Keratinocyte (primary cell): ENCODE data around the gene PIGT. TPM values are rescaled to one million over a fixed set of nuclear protein-coding genes. Genes with fewer than 3 reads are reported as not detected.

Experiments used
- DNase-seq: peaks from one replicate; pipeline ENCODE4 v3.0.0-alpha.2; 2011; ENCODE audit warnings: low read depth, missing footprints, low spot score
- FAIRE-seq: peaks from 2 replicates; lab custom pipeline; 2011; peaks lifted over from hg19 to GRCh38; lab: Jason Lieb, UNC
- H2AFZ ChIP-seq: 2 replicates; pipeline ENCODE4 v1.6.0; 2012; ENCODE audit warnings: low read length, control low read depth, inconsistent platforms; ENCODE audit not compliant: control insufficient read depth
- H3K27ac ChIP-seq: 2 replicates; pipeline ENCODE4 v1.5.1; 2011; ENCODE audit warnings: low read length; ENCODE audit not compliant: control insufficient read depth, insufficient read depth
- H3K27me3 ChIP-seq: 3 replicates; pipeline ENCODE4 v1.6.0; 2011; ENCODE audit warnings: low read length; ENCODE audit not compliant: control insufficient read depth, insufficient read depth; ENCODE audit errors: extremely low read depth
- H3K36me3 ChIP-seq, 2 experiments: 2 replicates in 1 of 2; 3 replicates in 1 of 2; pipeline ENCODE4 v1.5.1; 2011; ENCODE audit warnings: low read length in 2 of 2, mild to moderate bottlenecking in 1 of 2; ENCODE audit not compliant: control insufficient read depth in 2 of 2, insufficient read depth in 2 of 2; ENCODE audit errors: extremely low read depth in 1 of 2
- H3K4me1 ChIP-seq: 3 replicates; pipeline ENCODE4 v1.5.1; 2011; ENCODE audit warnings: low read length; ENCODE audit not compliant: control insufficient read depth, insufficient read depth; ENCODE audit errors: extremely low read depth
- H3K4me2 ChIP-seq: 3 replicates; pipeline ENCODE4 v1.6.0; 2011; ENCODE audit warnings: low read depth, low read length; ENCODE audit not compliant: control insufficient read depth, insufficient read depth; ENCODE audit errors: extremely low read depth
- H3K4me3 ChIP-seq, 3 experiments: fragments of 200-600 bp in 1 of 3; sonication (generic) in 1 of 3; 2 replicates in 2 of 3; 3 replicates in 1 of 3; pipeline ENCODE4 v1.5.1; 2011 to 2016; ENCODE audit warnings: low read length in 3 of 3, mild to moderate bottlenecking in 3 of 3, control low read depth in 2 of 3, inconsistent platforms in 1 of 3, low read depth in 1 of 3, mixed read lengths in 1 of 3, mixed run types in 1 of 3, moderate library complexity in 1 of 3; ENCODE audit not compliant: control insufficient read depth in 2 of 3, insufficient read depth in 2 of 3; ENCODE audit errors: extremely low read depth in 1 of 3
- H3K79me2 ChIP-seq: 2 replicates; pipeline ENCODE4 v1.6.0; 2012; ENCODE audit warnings: low read length; ENCODE audit not compliant: control insufficient read depth, insufficient read depth
- H3K9ac ChIP-seq: 3 replicates; pipeline ENCODE4 v1.6.0; 2011; ENCODE audit warnings: low read length; ENCODE audit not compliant: control insufficient read depth, insufficient read depth; ENCODE audit errors: extremely low read depth
- H3K9me1 ChIP-seq: 3 replicates; pipeline ENCODE4 v1.6.0; 2011; ENCODE audit warnings: low read length; ENCODE audit not compliant: control insufficient read depth, insufficient read depth; ENCODE audit errors: extremely low read depth
- H3K9me3 ChIP-seq: 2 replicates; pipeline ENCODE4 v1.5.1; 2012; ENCODE audit warnings: low read depth, low read length; ENCODE audit not compliant: control insufficient read depth
- H4K20me1 ChIP-seq: 3 replicates; pipeline ENCODE4 v1.6.0; 2011; ENCODE audit warnings: low read length; ENCODE audit not compliant: control insufficient read depth, insufficient read depth; ENCODE audit errors: extremely low read depth
- EZH2 ChIP-seq: IDR thresholded peaks from one replicate; pipeline ENCODE4 v1.6.1; 2012; ENCODE audit warnings: inconsistent platforms, mild to moderate bottlenecking, low read length, moderate library complexity
- dilution Hi-C: fragments of 300-500 bp; cut with MboI; formaldehyde crosslinking; loops from one replicate; pipeline ENCODE4 v1.7.0; 2020; ENCODE audit warnings: low sequenced_read_pairs; ENCODE audit not compliant: extremely low pct_ligation_motif_present
- polyA plus RNA-seq, 5 experiments: library from polyadenylated mRNA; depleted of rRNA in 3 of 5; stranded (reverse) in 3 of 5; stranded (forward) in 1 of 5; unstranded in 1 of 5; fragments of >200 nt; gene quantifications; 1 replicate in 1 of 5; 2 replicates in 3 of 5; 3 replicates in 1 of 5; pipeline versions ENCODE4 v1.2.1 to v1.2.3, GENCODE V29; 2011 to 2012; ENCODE audit warnings: missing spikeins in 2 of 5, low read depth in 1 of 5, low replicate concordance in 1 of 5
- TF ChIP-seq, protein P1 (sequence below), 3 experiments: IDR thresholded peaks in 1 of 3; conservative IDR thresholded peaks in 1 of 3; optimal IDR thresholded peaks in 1 of 3; 2 replicates in 2 of 3; 3 replicates in 1 of 3; pipeline versions ENCODE3 to v1.5.1; 2011; ENCODE audit warnings: low read length in 3 of 3, mild to moderate bottlenecking in 3 of 3, moderate library complexity in 2 of 3, control low read depth in 1 of 3, inconsistent platforms in 1 of 3; ENCODE audit not compliant: insufficient read depth in 2 of 3; ENCODE audit errors: extremely low read depth in 1 of 3

The PIGT gene
- polyA plus RNA-seq, 1 donor (not counting 4 experiments of a cell fraction or from before 2014, with no cell fraction given): 26.5 TPM

DNA sequence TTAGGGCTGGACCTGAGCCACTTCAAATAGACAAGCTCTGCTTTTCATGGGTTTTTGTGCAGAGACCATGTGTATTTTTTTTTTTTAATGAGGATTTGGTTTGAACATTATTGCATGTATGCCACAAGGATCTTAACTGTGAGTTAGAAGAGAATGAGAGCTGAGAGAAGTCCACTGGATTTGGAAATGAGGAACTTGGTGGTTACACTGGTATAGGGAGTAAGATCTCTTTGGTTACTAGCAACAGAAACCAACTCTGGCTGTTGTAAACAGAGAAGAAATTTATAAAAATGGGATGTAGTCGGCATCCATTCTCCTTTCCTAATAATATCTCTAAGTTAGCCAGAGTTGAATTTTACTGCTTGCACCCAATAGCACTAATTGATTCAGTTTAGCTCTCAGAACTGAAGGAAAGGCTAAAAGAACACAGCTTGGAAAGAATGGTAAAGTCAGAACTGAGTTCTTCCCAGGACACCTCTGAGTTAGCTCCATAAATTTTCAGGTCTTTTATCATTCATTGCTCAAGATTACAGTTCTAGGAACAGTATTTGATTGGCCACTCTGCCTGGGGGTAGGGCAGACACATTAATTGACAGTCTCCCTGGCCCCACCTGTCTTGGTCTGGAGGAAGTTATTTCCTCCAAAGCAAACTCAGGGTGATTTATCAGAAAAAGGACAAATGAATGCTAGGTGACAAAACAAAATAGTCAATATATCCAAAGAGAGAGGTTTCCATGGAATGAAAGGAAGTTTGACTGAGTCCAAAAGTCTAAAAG, 49.7 kb downstream of the PIGT start:
- Histone ChIP-seq H3K9ac (no peak overlapping the region), H3K4me3 (no peak overlapping the region), H3K9me3 (no peaks in the 10 kb centered on the region), H3K79me2 (no peaks in the 10 kb centered on the region), H3K27me3 (peaks cover 58% of the 10 kb centered on the region), H3K4me2 (no peak overlapping the region), H3K27ac (no peak overlapping the region), H3K9me1 (no peaks in the 10 kb centered on the region), H3K4me1 (peaks cover 5% of the 10 kb centered on the region), H2AFZ (no peak overlapping the region), H3K36me3 (no peaks in the 10 kb centered on the region), H4K20me1 (no peaks in the 10 kb centered on the region)
- no peak for TF ChIP-seq EZH2
- TF ChIP-seq, protein P1, sequence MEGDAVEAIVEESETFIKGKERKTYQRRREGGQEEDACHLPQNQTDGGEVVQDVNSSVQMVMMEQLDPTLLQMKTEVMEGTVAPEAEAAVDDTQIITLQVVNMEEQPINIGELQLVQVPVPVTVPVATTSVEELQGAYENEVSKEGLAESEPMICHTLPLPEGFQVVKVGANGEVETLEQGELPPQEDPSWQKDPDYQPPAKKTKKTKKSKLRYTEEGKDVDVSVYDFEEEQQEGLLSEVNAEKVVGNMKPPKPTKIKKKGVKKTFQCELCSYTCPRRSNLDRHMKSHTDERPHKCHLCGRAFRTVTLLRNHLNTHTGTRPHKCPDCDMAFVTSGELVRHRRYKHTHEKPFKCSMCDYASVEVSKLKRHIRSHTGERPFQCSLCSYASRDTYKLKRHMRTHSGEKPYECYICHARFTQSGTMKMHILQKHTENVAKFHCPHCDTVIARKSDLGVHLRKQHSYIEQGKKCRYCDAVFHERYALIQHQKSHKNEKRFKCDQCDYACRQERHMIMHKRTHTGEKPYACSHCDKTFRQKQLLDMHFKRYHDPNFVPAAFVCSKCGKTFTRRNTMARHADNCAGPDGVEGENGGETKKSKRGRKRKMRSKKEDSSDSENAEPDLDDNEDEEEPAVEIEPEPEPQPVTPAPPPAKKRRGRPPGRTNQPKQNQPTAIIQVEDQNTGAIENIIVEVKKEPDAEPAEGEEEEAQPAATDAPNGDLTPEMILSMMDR (optimal IDR thresholded peaks at IDR 0.05 in 1 of 3, IDR thresholded peaks at IDR 0.05 in 1 of 3, conservative IDR thresholded peaks at IDR 0.05 in 1 of 3; ENCODE audit: extremely low read depth in 1 of 3, insufficient read depth in 2 of 3, low read length in 3 of 3): no peak
- FAIRE-seq (no peak), DNase-seq (no peak)
- dilution Hi-C loops: no loop called here

DNA sequence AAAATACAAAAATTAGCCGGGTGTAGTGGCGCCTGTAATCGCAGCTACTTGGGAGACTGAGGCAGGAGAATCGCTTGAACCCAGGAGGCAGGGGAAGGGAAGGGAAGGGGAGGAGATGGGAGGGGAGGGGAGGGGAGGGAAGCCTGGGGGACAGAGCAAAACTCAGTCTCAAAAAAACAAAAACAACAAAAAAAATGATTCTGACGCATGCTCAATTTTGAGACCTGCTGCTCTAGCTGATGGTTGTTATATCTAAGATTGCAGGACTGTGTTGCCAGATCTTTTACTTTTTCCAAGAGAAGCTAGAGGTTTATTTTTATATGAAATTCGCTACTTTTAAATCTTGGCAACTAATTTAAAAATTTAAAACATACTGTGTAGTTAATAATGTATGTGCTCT, 51.2 kb downstream of the PIGT start:
- DNase-seq (no peak), FAIRE-seq (no peak)
- Histone ChIP-seq H3K4me3 (no peak overlapping the region), H4K20me1 (no peaks in the 10 kb centered on the region), H3K27ac (no peak overlapping the region), H3K4me2 (no peak overlapping the region), H3K27me3 (peaks cover 64% of the 10 kb centered on the region), H3K36me3 (no peaks in the 10 kb centered on the region), H3K9ac (no peak overlapping the region), H3K9me3 (no peaks in the 10 kb centered on the region), H3K9me1 (no peaks in the 10 kb centered on the region), H2AFZ (no peak overlapping the region), H3K79me2 (no peaks in the 10 kb centered on the region), H3K4me1 (peaks cover 5% of the 10 kb centered on the region)
- dilution Hi-C loops: no loop called here
- TF ChIP-seq, protein P1 (optimal IDR thresholded peaks at IDR 0.05 in 1 of 3, IDR thresholded peaks at IDR 0.05 in 1 of 3, conservative IDR thresholded peaks at IDR 0.05 in 1 of 3; ENCODE audit: extremely low read depth in 1 of 3, insufficient read depth in 2 of 3, low read length in 3 of 3): no peak
- TF ChIP-seq EZH2: no peak
